H1 (cell line): ENCODE data around the gene SYMPK. TPM values are rescaled to one million over a fixed set of nuclear protein-coding genes. Genes with fewer than 3 reads are reported as not detected.

Source experiments
- CTCF ChIA-PET: fragments of 300-600 bp; sonication (Branson Sonifier 250); formaldehyde crosslinking; loops from one replicate; lab custom pipeline; 2021; ENCODE audit not compliant: partially characterized antibody; lab: Charles Lee
- POLR2A ChIA-PET: fragments of 300-600 bp; sonication (Branson Sonifier 250); formaldehyde crosslinking; loops from one replicate; lab custom pipeline; 2021; ENCODE audit warnings: inconsistent platforms; ENCODE audit not compliant: partially characterized antibody; lab: Charles Lee
- DNase-seq, 2 experiments: peaks; one replicate each; pipeline versions ENCODE4 v3.0.0 to v3.0.0-alpha.2; 2010 to 2022; ENCODE audit warnings: low spot score in 2 of 2, low read depth in 1 of 2, mixed read lengths in 1 of 2
- FAIRE-seq: peaks from 2 replicates; lab custom pipeline; 2011; peaks lifted over from hg19 to GRCh38; lab: Jason Lieb, UNC
- H2AFZ ChIP-seq: 2 replicates; pipeline ENCODE4 v1.8.1; 2012; ENCODE audit warnings: low read length, inconsistent platforms
- H2AK5ac ChIP-seq: 2 replicates; pipeline ENCODE4 v1.6.1; 2013; ENCODE audit warnings: low read depth, low read length
- H2BK120ac ChIP-seq: replicated peaks from 2 replicates; pipeline ENCODE3; 2013; ENCODE audit warnings: low read depth, low read length, inconsistent platforms
- H2BK12ac ChIP-seq: 2 replicates; pipeline ENCODE4 v1.6.1; 2013; ENCODE audit warnings: low read depth, low read length
- H2BK15ac ChIP-seq: 2 replicates; pipeline ENCODE4 v1.6.1; 2013; ENCODE audit warnings: low read length
- H2BK20ac ChIP-seq: 2 replicates; pipeline ENCODE4 v1.6.1; 2013; ENCODE audit warnings: low read length
- H2BK5ac ChIP-seq: 2 replicates; pipeline ENCODE4 v1.6.1; 2013; ENCODE audit warnings: low read depth, low read length
- H3K14ac ChIP-seq: 2 replicates; pipeline ENCODE4 v1.6.1; 2013; ENCODE audit warnings: inconsistent platforms; ENCODE audit not compliant: insufficient read length
- H3K18ac ChIP-seq: 2 replicates; pipeline ENCODE4 v1.6.1; 2013; ENCODE audit warnings: low read length; ENCODE audit errors: extremely low read depth
- H3K23ac ChIP-seq: 2 replicates; pipeline ENCODE4 v1.6.1; 2013; ENCODE audit warnings: inconsistent platforms; ENCODE audit not compliant: insufficient read length
- H3K23me2 ChIP-seq: 2 replicates; pipeline ENCODE4 v1.6.1; 2013; ENCODE audit warnings: low read depth, low read length
- H3K27ac ChIP-seq: 2 replicates; pipeline ENCODE4 v1.6.1; 2011; ENCODE audit warnings: low read depth, low read length, inconsistent platforms
- H3K27me3 ChIP-seq, 4 experiments: replicated peaks in 1 of 4; 1 replicate in 1 of 4; 2 replicates in 3 of 4; pipeline versions ENCODE4 v1.6.1 to v1.8.1; 2011 to 2013; ENCODE audit warnings: low read length in 3 of 4, mild to moderate bottlenecking in 3 of 4, inconsistent platforms in 2 of 4, mixed read lengths in 2 of 4, moderate library complexity in 1 of 4; ENCODE audit not compliant: control insufficient read depth in 3 of 4, insufficient read depth in 3 of 4; ENCODE audit errors: extremely low read depth in 1 of 4
- H3K36me3 ChIP-seq, 4 experiments: 2 replicates each; pipeline versions ENCODE4 v1.6.1 to v1.8.1; 2011 to 2013; ENCODE audit warnings: mild to moderate bottlenecking in 4 of 4, low read length in 3 of 4, moderate library complexity in 2 of 4, control low read depth in 1 of 4, inconsistent platforms in 1 of 4; ENCODE audit not compliant: insufficient read depth in 4 of 4, control insufficient read depth in 2 of 4
- H3K4ac ChIP-seq: replicated peaks from 2 replicates; pipeline ENCODE3; 2013; ENCODE audit warnings: low read length, low read depth, mixed read lengths, inconsistent platforms; ENCODE audit not compliant: insufficient read length
- H3K4me1 ChIP-seq, 4 experiments: replicated peaks in 1 of 4; 1 replicate in 1 of 4; 2 replicates in 3 of 4; pipeline versions ENCODE4 v1.6.1 to v1.8.1; 2011 to 2013; ENCODE audit warnings: low read length in 3 of 4, inconsistent platforms in 2 of 4, mixed read lengths in 1 of 4; ENCODE audit not compliant: insufficient read depth in 4 of 4, control insufficient read depth in 3 of 4
- H3K4me2 ChIP-seq, 2 experiments: 2 replicates each; pipeline versions ENCODE4 v1.6.1 to v1.8.1; 2011 to 2013; ENCODE audit warnings: low read depth in 2 of 2, low read length in 2 of 2, control low read depth in 1 of 2, inconsistent platforms in 1 of 2, mild to moderate bottlenecking in 1 of 2; ENCODE audit not compliant: insufficient read depth in 1 of 2
- H3K4me3 ChIP-seq, 4 experiments: fragments of 200-600, 300-600 bp in 1 of 4; sonication (generic), shearing (Covaris generic), sonication (Bioruptor Twin) in 1 of 4; 2 replicates each; pipeline versions ENCODE4 v1.5.1 to v1.8.1; 2011 to 2016; ENCODE audit warnings: low read length in 4 of 4, low read depth in 3 of 4, control low read depth in 2 of 4, inconsistent platforms in 2 of 4, mild to moderate bottlenecking in 2 of 4, mixed read lengths in 1 of 4, moderate library complexity in 1 of 4; ENCODE audit not compliant: insufficient read depth in 2 of 4; ENCODE audit errors: extremely low read depth in 1 of 4
- H3K56ac ChIP-seq: replicated peaks from 2 replicates; pipeline ENCODE3; 2013; ENCODE audit warnings: low read depth, mild to moderate bottlenecking, mixed read lengths, low read length, inconsistent platforms; ENCODE audit not compliant: insufficient read length
- H3K79me1 ChIP-seq: 2 replicates; pipeline ENCODE4 v1.6.1; 2013; ENCODE audit warnings: low read depth, low read length, control low read depth
- H3K79me2 ChIP-seq, 2 experiments: 2 replicates each; pipeline versions ENCODE4 v1.6.1 to v1.8.1; 2012 to 2013; ENCODE audit warnings: low read length in 2 of 2, mild to moderate bottlenecking in 2 of 2, inconsistent platforms in 1 of 2; ENCODE audit not compliant: insufficient read depth in 2 of 2, control insufficient read depth in 1 of 2
- H3K9ac ChIP-seq, 4 experiments: replicated peaks in 1 of 4; 1 replicate in 1 of 4; 2 replicates in 3 of 4; pipeline versions ENCODE4 v1.6.1 to v1.8.1; 2011 to 2013; ENCODE audit warnings: low read depth in 3 of 4, low read length in 3 of 4, control low read depth in 2 of 4, mild to moderate bottlenecking in 2 of 4, moderate library complexity in 2 of 4, inconsistent platforms in 1 of 4; ENCODE audit errors: extremely low read depth in 1 of 4
- H3K9me3 ChIP-seq, 2 experiments: 2 replicates each; pipeline versions ENCODE4 v1.6.1 to v1.8.1; 2012 to 2013; ENCODE audit warnings: mild to moderate bottlenecking in 2 of 2, moderate library complexity in 2 of 2, control low read depth in 1 of 2, inconsistent platforms in 1 of 2, low read depth in 1 of 2, low read length in 1 of 2, mixed read lengths in 1 of 2; ENCODE audit not compliant: insufficient read depth in 2 of 2
- H4K20me1 ChIP-seq, 2 experiments: replicated peaks in 1 of 2; 2 replicates each; pipeline versions ENCODE3 to v1.8.1; 2011 to 2013; ENCODE audit warnings: inconsistent platforms in 2 of 2, low read length in 2 of 2, mild to moderate bottlenecking in 1 of 2; ENCODE audit not compliant: insufficient read depth in 2 of 2, control insufficient read depth in 1 of 2
- H4K5ac ChIP-seq: 2 replicates; pipeline ENCODE4 v1.6.1; 2013; ENCODE audit warnings: low read length, low read depth, mixed read lengths, inconsistent platforms; ENCODE audit not compliant: insufficient read length
- H4K8ac ChIP-seq: 2 replicates; pipeline ENCODE4 v1.8.0; 2013; ENCODE audit warnings: mild to moderate bottlenecking, moderate library complexity, low read length, inconsistent platforms; ENCODE audit not compliant: insufficient read depth; ENCODE audit errors: extremely low read depth
- H4K91ac ChIP-seq: replicated peaks from 2 replicates; pipeline ENCODE3; 2013; ENCODE audit warnings: low read length, mixed read lengths, inconsistent platforms; ENCODE audit not compliant: insufficient read length
- BRCA1 ChIP-seq: IDR thresholded peaks from 2 replicates; pipeline ENCODE4 v1.6.1; 2012; ENCODE audit warnings: low read depth, low read length, improper control_type of control experiment
- E2F6 ChIP-seq: IDR thresholded peaks from 2 replicates; pipeline ENCODE4 v1.6.1; 2012; ENCODE audit warnings: inconsistent platforms
- KDM4A ChIP-seq: IDR thresholded peaks from one replicate; pipeline ENCODE4 v1.7.1; 2012; ENCODE audit warnings: low read depth, mild to moderate bottlenecking, moderate library complexity, low read length, inconsistent platforms; ENCODE audit not compliant: severe bottlenecking
- TCF12 ChIP-seq: IDR thresholded peaks from 2 replicates; pipeline ENCODE4 v1.6.1; 2011; ENCODE audit warnings: low read depth, mild to moderate bottlenecking, low read length
- WGBS, 2 experiments: shearing (Covaris generic) in 1 of 2; methylation state at CpG; one replicate each; pipeline versions ENCODE4 v1.1.6 to v1.1.7; 2013 to 2015; ENCODE audit warnings: low lambda C conversion rate in 2 of 2, mixed read lengths in 2 of 2, inconsistent platforms in 1 of 2, low coverage in 1 of 2, missing lambda C conversion rate in 1 of 2; ENCODE audit not compliant: insufficient replicate concordance in 2 of 2, insufficient coverage in 1 of 2, insufficient read length in 1 of 2; ENCODE audit errors: extremely low coverage in 1 of 2, missing lambda C conversion rate in 1 of 2; 5-methylcytosine and 5-hydroxymethylcytosine counted together
- polyA plus RNA-seq, 7 experiments: library from polyadenylated mRNA; depleted of rRNA in 3 of 7; stranded (reverse) in 5 of 7; unstranded in 2 of 7; fragments of >200 nt in 5 of 7; fragments of 200-250 nt in 2 of 7; gene quantifications; 1 replicate in 5 of 7; 2 replicates in 1 of 7; 4 replicates in 1 of 7; pipeline versions ENCODE4 v1.2.1 to v1.2.3, GENCODE V29; 2011 to 2013; ENCODE audit warnings: missing spikeins in 2 of 7, mixed read lengths in 2 of 7
- total RNA-seq: library from RNA; stranded (reverse); fragmentation: NEBNext Ultra II Directional; extraction: Animal tissue kit (Norgen Biotek cat#: 25700); gene quantifications from 2 replicates; pipeline ENCODE4 v1.2.1, GENCODE V29; 2021

SYMPK gene
- total and polyA plus RNA-seq, 2 of the 8 experiments (the other 6 are each of a cell fraction or from before 2014, with no cell fraction given), result 93.6 to 99.5 TPM

GRCh38 chr19:45872095-45872919 lies 9.4 kb upstream of the SYMPK start:
- H3K36me3 ChIP-seq, result peaks cover 0 to 15% (median 3%) of the 10 kb centered on the region in 4 experiments; a peak in 3 of 8 replicates
- H3K4me2 ChIP-seq, result no peak overlapping the region
- no peak overlapping the region for H2AK5ac ChIP-seq
- no peak overlapping the region for H3K18ac ChIP-seq
- DNase-seq, result no peak
- no peak overlapping the region for H3K56ac ChIP-seq
- H3K4ac ChIP-seq, result no peak overlapping the region
- peaks cover 5 to 7% of the 10 kb centered on the region in 2 experiments for H4K20me1 ChIP-seq
- no peak overlapping the region for H3K27ac ChIP-seq
- no peak for TF ChIP-seq BRCA1
- no peak for TF ChIP-seq KDM4A
- TF ChIP-seq E2F6, result no peak
- TF ChIP-seq TCF12, result no peak
- H2BK5ac ChIP-seq, result no peak overlapping the region
- FAIRE-seq, result no peak
- no peak overlapping the region for H4K8ac ChIP-seq
- H2AFZ ChIP-seq, result no peak overlapping the region
- no peak overlapping the region for H4K91ac ChIP-seq
- no peak overlapping the region for H2BK15ac ChIP-seq
- H3K4me3 ChIP-seq, result no peak overlapping the region
- no peak overlapping the region for H3K23ac ChIP-seq
- no peaks in the 10 kb centered on the region; a peak in 1 of 7 replicates for H3K27me3 ChIP-seq
- POLR2A ChIA-PET, result interaction anchor here (0.8 to 13.7 kb wide), 5 partner anchors 7 to 38 kb away, joined by 4 to 277 read pairs (median 4); partner anchors contain the start of genes FOXA3, IRF2BP1, MYPOP and SYMPK
- H3K4me1 ChIP-seq, result peaks cover 0 to 12% (median 8%) of the 10 kb centered on the region in 4 experiments; a peak in 6 of 7 replicates
- H2BK12ac ChIP-seq, result no peak overlapping the region
- WGBS, 2 experiments, result 94% methylated on average over 25 of the region's 34 CpGs; no CpG with 5 or more reads in 1 of the 2 experiments
- CTCF ChIA-PET, result interaction anchor here (1.0 to 12.4 kb wide), 2 partner anchors 9 to 11 kb away, joined by 10 to 208 read pairs; partner anchors contain the start of genes FOXA3, IRF2BP1 and SYMPK
- H2BK120ac ChIP-seq, result no peak overlapping the region
- H2BK20ac ChIP-seq, result no peak overlapping the region
- peaks cover 7% of the 10 kb centered on the region; the same call in 1 of the 2 replicates for H3K23me2 ChIP-seq
- no peak overlapping the region for H3K14ac ChIP-seq
- no peaks in the 10 kb centered on the region for H3K9me3 ChIP-seq
- H3K79me2 ChIP-seq, result peaks cover 0 to 11% of the 10 kb centered on the region in 2 experiments; a peak in 2 of 4 replicates
- no peak overlapping the region for H4K5ac ChIP-seq
- H3K79me1 ChIP-seq, result peaks cover 2% of the 10 kb centered on the region; the same call in 1 of the 2 replicates
- H3K9ac ChIP-seq, result no peak overlapping the region
